ENCODE data around the gene CEND1. TPM values are rescaled to one million over a fixed set of nuclear protein-coding genes. Genes with fewer than 3 reads are reported as not detected.

CEND1 gene
- total and polyA plus RNA-seq, 2 of the 4 experiments (the other 2 are of a cell fraction), result 0.90 to 4.0 TPM

DNA sequence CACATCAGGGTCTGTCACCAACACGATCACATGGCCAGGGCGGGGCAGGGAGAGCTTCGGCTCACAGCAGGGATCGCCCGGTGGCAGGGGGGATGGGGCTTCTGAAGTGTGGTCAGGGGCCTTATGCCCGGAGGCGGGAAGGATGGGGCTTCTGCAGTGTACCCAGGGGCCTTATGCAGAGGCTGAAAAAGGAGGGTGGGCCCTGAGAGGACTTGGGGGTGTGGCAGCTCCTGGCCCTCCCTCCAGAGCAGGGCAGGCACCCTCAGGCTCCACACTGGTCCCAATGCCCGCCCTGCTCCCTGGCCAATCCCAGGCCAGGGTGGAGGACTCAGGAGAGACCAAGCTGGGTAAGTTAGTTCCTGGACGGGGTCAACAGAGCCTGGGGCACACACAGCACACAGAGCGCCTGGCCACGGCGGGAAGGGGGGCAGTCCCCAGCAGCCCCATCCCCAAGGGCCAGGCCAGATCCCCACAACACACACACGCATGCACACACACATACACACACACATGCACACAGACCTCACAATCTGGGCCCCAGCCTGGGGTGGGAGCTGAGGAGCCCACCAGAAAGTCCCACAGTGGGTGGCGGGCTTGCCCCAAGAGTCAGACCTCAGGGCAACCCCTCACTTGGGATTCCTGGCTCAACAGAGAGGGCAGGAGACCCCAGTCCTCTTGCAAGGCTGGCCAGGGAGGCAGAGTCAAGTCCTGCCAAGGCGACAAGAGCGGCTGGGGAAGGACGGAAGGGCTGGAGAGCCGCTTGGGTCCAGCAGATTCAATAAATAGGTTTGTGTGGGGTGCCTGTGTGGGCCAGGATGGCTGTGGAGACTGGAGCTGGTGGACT, 1.1 kb upstream of the CEND1 start:
- H2AK5ac ChIP-seq (ENCODE audit: low read depth, low read length), result peak overlapping the region; percentile 16
- no peak overlapping the region for H2BK5ac ChIP-seq (ENCODE audit: low read depth, low read length, poor library complexity, severe bottlenecking)
- peaks cover 0 to 21% of the 10 kb centered on the region in 2 experiments; a peak in 2 of 4 replicates for H3K79me1 ChIP-seq (ENCODE audit: low read depth in 1 of 2, low read length in 2 of 2)
- no peaks in the 10 kb centered on the region for H3K27me3 ChIP-seq (ENCODE audit: control insufficient read depth, insufficient read depth, low read length)
- ATAC-seq (ENCODE audit: low read depth) (peak; percentile 64), DNase-seq (no peak)
- H2BK120ac ChIP-seq (ENCODE audit: low read depth, low read length), result no peak overlapping the region
- in situ Hi-C loops (cut with MboI; ENCODE audit: low sequenced_read_pairs), result no loop called here
- no peak overlapping the region for H3K27ac ChIP-seq (ENCODE audit: insufficient read depth, low read length)
- H3K4me3 ChIP-seq (ENCODE audit: insufficient read depth, low read depth, low read length), result no peak overlapping the region
- no peak overlapping the region for H4K5ac ChIP-seq (ENCODE audit: low read depth, low read length)
- intact Hi-C loops (cut with micrococcal nuclease), result no loop called here
- H2AK9ac ChIP-seq (replicated peaks; ENCODE audit: low read depth, low read length, poor library complexity), result peak overlapping the region; percentile 42
- H2BK15ac ChIP-seq (ENCODE audit: low read depth, low read length), result no peak overlapping the region
- peaks cover 7% of the 10 kb centered on the region for H3K4me1 ChIP-seq (ENCODE audit: control insufficient read depth, insufficient read depth, low read length)
- POLR2A ChIA-PET (ENCODE audit: unreplicated experiment), result no interaction called here
- 0 out of 2 replicates have a peak, but pooled peaks cover 3% of the 10 kb centered on the region for H3K9me1 ChIP-seq (ENCODE audit: insufficient read depth, low read length)
- no peaks in the 10 kb centered on the region; the same call in 1 of the 2 replicates for H4K20me1 ChIP-seq (ENCODE audit: insufficient read depth, low read length)
- H3K9me3 ChIP-seq (ENCODE audit: control insufficient read depth, insufficient read depth, low read length), result no peaks in the 10 kb centered on the region
- no peak overlapping the region for H3K18ac ChIP-seq (ENCODE audit: low read depth, low read length)
- H3K56ac ChIP-seq (ENCODE audit: extremely low read depth, insufficient read depth, low read length), result no peak overlapping the region
- WGBS, 2 experiments (ENCODE audit: extremely low coverage in 2 of 2, insufficient read length in 1 of 2), result 28% methylated on average over 5 of the region's 18 CpGs; no CpG with 5 or more reads in 1 of the 2 experiments
- H3K23ac ChIP-seq (ENCODE audit: low read depth, low read length), result no peak overlapping the region
- H4K91ac ChIP-seq (ENCODE audit: insufficient read depth, low read depth, low read length), result no peak overlapping the region
- no peak overlapping the region for H2BK20ac ChIP-seq (ENCODE audit: low read depth, low read length)
- H3K4me2 ChIP-seq (ENCODE audit: low read depth, low read length), result no peak overlapping the region
- TF ChIP-seq SMC3 (IDR thresholded peaks at IDR 0.05; ENCODE audit: low read depth, low read length) (no peak), BHLHE40 (IDR thresholded peaks at IDR 0.05; ENCODE audit: low read depth, low read length) (no peak), CTCF (conservative IDR thresholded peaks at IDR 0.05; ENCODE audit: low read depth, low read length) (no peak), RFX5 (IDR thresholded peaks at IDR 0.05; ENCODE audit: low read depth, low read length) (no peak), FOS (IDR thresholded peaks at IDR 0.05; ENCODE audit: low read depth, low read length) (no peak), CHD1 (IDR thresholded peaks at IDR 0.05; ENCODE audit: low read depth, low read length) (no peak), CEBPB (IDR thresholded peaks at IDR 0.05; ENCODE audit: low read depth, low read length) (no peak), RCOR1 (IDR thresholded peaks at IDR 0.05; ENCODE audit: insufficient replicate concordance, low read length) (no peak)
- no peak overlapping the region for H3K4ac ChIP-seq (ENCODE audit: low read depth, low read length)
- dilution Hi-C loops (cut with HindIII; ENCODE audit: low sequenced_read_pairs, unreplicated experiment), result no loop called here
- H4K8ac ChIP-seq (ENCODE audit: low read depth in 2 of 2, low read length in 2 of 2), result no peak overlapping the region
- no peak overlapping the region for H3K9ac ChIP-seq (ENCODE audit: low read depth, low read length)
- H3K14ac ChIP-seq (replicated peaks; ENCODE audit: low read depth, low read length), result no peak overlapping the region
- BruUV-seq (replicated peaks), result no TSS peak
- no peak overlapping the region for H2AFZ ChIP-seq (replicated peaks; ENCODE audit: low read length, poor library complexity)
- CTCF ChIA-PET, result no interaction called here
- peaks cover 23% of the 10 kb centered on the region; the same call in 1 of the 2 replicates for H3K36me3 ChIP-seq (ENCODE audit: control insufficient read depth, insufficient read depth, low read length)

Data from IMR-90 (cell line).